ENCODE measurements around the gene FAM163B.

FAM163B gene

DNA sequence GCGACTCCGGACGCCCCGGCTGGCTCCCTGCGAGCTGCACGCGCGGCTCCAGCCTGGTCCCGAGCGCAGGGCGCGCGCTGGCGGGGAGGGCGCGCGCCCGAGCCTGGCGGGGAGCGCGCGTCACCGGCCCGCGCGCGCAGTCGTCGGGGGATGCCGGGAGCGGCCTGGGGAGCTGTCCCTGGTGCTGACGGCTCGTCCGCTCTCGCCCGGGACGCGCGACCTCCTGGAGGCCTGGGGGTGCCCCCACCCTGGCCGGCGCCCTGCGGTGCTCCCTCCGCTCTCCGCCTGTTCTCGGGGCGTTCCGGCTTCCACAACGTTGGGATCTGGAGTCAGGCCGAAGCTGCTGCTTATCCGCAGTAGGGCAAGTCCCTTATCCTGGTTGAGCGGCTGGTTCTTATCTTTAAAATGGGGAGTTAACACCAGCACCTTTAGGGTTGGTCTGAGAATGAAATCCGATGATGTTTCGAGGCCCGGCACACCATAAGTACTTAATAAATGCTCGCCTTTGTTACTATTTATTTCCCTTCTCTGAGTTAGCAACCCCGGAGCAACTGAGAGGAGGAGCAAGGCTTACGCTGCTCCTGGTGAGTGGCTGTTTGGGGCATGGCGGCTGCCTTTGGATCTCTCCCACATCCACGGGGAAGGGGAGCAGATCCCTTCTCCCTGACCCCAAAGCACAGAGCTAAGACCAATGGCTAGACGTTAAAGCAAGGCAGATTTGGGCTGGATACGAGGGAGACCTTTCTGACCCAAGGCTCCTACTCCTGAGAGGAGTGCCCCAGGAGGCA lies at the start of gene FAM163B:
TSS of gene FAM163B (minus strand) at position 79 of the 788 bp plus-strand sequence. CDS start 29,166 bp downstream, outside the sequence.
- no peak for DNase-seq

- DNase-seq = no peak
These were observed 48.0 kb upstream of the FAM163B start for GRCh38 chr9:133657120-133657661.

- no peak for DNase-seq
These were observed 47.3 kb upstream of the FAM163B start for GRCh38 chr9:133656211-133657119.

GRCh38 chr9:133655701-133656100 lies 46.5 kb upstream of the FAM163B start:
- DNase-seq = no peak

- DNase-seq = no peak
These were observed 45.8 kb upstream of the FAM163B start for GRCh38 chr9:133654736-133655657.

DNA sequence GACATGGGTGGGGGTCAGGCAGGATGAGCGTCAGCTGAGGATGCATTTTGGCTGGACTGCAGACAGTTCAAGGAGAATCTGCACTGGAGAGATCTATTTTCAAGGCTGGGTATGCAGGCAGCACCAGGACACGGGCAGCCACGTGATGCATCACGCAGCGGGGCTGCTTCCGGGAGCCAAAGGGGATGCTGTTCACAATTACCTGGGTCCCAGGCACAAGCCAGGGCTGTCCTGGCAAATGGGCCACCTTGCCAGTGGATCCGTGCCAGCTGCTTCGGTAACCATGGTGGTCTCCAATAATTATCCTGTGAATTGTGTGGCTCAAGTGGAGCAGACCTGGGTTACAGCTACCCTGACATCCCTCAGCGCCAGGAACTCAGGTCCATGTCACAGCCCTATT lies 44.4 kb upstream of the FAM163B start:
- DNase-seq = no peak

DNA sequence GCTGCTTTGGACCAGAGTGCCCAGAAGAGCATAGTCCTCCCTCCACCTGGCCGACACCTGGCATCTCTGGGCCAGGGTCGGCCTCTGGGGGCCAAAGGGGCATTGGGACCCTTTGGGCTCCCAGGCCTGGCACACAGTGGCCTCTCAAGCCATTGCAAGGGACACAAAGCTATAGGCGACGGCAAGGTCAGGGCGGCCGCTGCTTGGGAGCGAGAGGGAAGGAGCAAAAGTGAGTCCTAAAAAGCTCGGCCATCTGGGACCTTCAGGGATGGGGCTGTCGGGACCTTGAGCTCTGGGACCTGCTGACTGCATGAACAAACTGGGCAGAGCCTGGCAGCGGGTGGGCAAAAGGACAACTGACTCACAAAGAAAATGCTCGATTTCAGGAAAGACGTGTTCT lies 40.8 kb upstream of the FAM163B start:
- DNase-seq = no peak

DNA sequence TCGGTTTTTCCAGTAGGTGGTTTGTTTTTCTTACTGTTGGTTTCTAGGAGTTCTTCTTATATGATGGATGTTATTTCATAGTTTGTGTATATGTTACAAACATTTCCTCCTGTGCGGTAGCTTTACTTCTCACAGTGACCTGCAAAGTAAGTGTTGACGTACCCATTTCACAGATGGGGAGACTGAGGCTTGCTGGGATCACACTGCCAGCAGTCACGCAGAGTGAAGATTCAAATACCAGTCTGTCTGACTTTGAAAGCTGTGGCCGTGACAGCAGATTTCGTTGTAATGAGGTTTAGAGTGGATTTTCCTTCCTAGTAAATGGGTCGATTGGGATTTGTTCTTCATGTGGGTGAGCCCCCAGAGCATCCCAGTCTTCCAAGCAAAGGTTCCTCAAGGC lies 40.0 kb upstream of the FAM163B start:
- DNase-seq = no peak

- no peak for DNase-seq
These were observed 38.7 kb upstream of the FAM163B start for GRCh38 chr9:133647765-133648469.

- no peak for DNase-seq
These were observed 38.0 kb upstream of the FAM163B start for GRCh38 chr9:133647148-133647547.

DNA sequence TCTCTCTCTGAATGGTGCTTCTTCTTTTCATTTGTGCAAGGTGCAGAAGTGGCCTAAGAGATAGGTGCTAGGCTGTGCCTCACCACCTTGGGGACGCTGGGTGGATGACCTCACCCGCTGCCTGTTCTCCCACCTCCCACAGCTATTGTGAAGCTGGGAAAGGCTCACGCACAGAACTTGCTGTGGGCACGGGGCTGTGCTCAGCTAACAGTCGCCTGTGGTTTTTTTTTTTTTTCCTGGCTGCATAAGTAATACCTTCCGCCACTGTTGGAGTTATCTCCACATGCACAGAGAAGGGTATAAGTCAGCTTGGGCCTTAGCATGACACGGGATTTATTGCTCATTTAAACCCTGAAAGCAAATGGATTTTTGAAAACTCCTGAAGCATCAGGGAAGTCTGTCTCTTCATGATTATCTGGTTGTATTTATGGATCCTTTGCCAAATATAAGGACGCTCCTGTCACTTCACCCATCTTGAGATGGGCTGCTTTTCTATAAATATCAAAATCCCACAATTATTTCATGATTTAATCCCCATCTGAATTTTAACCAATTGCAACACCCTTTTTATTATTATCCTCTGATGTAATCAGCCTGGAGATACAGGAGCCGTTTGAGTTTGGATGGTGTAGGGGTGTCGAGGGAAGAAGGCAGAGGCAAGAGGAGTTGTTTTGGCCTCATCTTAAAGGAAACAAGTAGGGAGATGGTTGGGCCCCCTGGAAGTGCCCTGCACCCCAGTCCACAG lies 36.0 kb upstream of the FAM163B start:
- DNase-seq = no peak

GRCh38 chr9:133643978-133644760 lies 35.0 kb upstream of the FAM163B start:
- no peak for DNase-seq

GRCh38 chr9:133643362-133643755 lies 34.2 kb upstream of the FAM163B start:
- no peak for DNase-seq

DNA sequence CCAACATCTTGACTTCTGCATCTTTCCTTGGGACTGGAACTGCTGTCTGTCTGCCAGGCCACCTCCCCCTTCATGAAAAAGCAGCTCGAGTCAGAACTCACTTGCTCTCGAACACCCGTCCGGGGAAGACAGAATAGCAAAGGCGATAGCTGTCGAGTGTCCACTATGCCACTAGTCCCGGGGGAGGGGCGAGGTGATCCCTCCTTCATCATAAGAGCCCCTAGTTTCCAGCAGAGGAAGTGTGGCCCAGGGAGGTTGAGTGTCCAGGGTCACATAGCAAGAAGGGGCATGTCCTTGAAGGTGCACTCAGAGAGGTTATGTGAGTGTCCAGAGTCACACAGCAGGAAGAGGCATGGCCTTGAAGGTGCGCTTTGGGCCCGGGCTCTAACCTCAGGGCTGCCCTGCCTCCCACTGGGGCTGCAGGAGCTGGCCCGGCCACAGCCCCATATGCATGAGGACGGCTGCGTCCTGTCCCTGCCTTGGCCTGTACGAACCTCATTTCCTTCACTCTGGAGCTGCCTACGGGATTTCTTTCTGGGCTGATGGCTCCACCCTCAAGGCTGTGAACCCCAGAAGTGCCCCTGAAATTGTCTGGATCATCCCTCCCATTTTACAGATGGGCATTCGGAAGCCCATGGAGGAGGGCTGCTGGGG lies 33.6 kb upstream of the FAM163B start:
- no peak for DNase-seq

GRCh38 chr9:133641861-133642595 lies 32.8 kb upstream of the FAM163B start:
- no peak for DNase-seq

DNA sequence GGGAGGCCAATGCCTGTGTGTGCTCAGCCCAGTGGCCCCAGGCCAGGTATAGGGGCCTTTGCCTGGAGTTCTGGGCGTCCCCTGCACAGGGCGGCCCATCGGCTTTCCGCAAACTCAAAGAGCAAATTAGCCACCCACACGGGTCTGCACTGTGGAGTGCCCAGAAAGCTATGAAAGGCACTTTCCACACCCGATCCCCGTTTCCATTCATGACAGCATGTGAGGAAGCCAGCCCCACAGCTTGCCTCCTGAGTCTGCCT lies 32.1 kb upstream of the FAM163B start:
- no peak for DNase-seq

DNA sequence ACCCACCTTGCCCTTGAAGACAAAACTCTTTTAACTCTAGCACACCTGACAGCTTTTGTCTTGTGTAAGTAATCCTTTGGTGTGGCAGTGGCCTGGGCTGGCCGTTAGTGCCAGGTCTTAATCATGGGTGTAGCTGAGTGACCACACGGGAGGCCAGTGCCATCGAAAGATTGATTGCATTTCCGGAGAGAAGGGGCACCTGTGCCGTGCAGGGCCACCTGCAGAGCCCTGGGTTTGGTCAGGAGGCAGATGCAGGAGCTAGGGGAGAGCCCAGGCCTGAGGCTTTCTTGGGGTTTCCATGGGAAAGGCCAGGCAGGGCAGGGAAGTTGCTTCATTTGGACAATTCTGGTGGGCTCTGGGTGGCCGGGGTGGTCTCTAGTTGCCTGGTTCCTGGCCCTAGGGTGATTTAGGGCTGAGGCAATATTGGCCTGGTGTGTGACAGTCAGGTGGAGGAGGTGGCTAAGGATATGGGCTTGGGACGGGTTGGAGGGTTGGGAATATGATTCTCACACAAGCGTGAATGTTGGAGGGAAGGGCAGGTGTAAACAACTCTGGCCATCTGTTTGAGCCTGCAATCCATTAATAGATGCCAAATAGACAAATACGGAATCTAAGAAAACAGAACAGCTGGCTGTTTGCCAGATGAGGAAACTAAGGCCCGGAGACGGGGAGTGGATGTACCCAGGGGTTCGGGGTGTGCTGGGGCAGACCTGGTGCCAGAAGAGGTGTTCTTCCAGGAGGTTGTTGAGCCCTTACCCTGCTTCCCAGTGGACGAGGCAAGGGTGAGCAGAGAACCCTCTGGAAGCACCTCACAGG lies 31.6 kb upstream of the FAM163B start:
- no peak for DNase-seq

- no peak for DNase-seq
These were observed 31.0 kb upstream of the FAM163B start for GRCh38 chr9:133640160-133640559.

All from NCI-H446 (cell line).